GM18519 (cell line): Measurements from ENCODE around the gene ZFAND5.

Experiments
- ATAC-seq: cut with Tn5 transposase; IDR thresholded peaks from one replicate; pipeline ENCODE4 v1.9.1; 2021; ENCODE audit warnings: mild to moderate bottlenecking, moderate library complexity; ENCODE audit not compliant: unreplicated experiment, low FRiP score

Gene ZFAND5

DNA sequence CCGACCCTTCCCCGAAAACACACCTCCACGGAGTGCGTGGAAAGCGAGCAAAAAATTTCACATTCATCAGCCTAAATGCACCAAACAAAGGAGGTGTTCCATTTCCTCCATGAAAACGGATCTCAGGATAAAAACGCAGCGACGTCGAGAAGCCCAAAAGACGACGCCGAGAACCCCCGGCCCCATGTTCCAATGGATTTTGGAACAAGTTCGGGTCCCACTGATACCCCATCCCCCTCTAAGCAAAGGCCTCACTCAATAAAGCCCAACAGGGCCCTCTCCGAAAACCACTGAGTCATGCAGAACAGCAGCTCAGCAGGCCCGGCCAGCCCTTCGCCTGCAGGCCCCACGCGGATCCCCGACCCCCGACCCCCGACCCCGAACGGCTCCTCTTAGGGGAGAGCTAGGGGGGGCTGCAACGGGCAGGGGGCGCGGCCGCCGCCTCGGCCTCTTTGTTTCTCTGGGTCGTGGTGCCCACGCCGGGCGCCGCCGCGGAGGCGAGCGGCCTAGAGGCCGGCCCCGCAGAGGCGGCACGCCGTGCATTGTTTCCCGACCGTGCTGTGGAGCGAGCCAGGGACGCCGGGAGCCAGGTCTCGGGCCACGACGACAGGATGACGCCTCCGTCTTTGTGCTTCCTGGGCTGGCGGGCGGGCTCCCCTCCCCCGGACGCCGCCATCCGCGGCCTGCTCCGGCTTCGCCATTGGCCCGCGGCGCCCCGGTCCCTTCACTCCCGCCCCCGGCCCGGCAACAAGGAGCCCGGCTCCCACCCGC is 915 bp downstream of the ZFAND5 start:
- peak; percentile 20 for ATAC-seq

DNA sequence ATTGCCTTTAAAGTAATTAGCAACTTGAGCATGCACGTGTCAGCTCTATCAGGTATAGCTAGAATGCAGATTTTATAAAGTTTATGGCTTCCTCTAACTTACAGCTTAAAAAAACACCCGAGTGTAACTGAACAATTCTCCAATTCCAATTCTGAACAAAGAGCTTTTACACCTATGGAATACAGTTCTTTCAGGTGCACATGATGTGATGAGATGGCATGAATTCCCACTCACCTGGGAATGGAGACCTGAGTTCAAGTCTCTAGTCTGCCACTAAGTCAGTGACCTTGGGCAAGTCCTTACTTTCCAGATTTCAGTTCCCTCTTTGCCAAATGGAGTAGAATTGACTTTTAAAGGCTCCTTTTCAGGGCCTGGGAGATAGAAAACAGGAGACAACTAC is 1.8 kb downstream of the ZFAND5 start:
- no peak for ATAC-seq

DNA sequence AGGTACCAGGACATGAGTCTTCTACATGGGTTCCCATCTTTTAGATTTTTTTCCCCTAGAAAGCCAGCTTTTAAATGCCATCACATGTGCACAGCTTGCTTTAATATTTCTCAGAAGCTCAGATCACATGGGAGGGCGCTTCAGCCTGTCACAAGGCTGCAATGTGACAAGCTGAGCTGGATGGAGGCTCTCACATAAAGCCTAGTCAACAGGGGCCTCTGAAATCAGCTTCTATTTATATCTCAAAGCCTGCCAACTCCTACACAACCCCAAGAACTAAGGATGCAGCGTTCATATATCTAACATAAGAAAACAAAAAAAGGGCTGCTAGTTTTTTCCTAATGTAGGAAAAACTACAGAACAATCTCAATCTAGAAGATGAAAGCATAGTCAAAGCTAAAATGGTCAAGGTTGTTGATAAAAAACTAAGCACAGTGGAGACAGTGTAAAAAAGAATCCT is 2.3 kb downstream of the ZFAND5 start:
- peak; percentile 43 for ATAC-seq

DNA sequence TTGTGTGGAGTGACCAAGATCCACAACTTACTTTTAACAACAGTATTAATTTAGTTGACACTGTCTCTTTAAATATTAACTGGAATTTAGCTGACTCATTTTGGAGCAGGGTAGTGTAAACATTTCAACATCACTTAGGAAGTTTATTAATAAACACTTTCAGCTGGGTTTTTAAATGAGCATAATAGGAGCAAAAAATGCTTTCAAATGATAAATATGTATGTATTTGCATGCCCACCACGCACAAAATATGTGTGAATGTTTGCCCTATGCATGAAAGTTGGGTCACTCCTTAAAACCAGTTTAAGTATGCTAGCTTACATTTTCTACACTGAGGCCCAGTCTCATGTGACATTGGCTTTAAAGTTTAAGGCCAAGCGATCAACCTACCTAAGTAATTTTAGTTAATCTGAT is 2.9 kb downstream of the ZFAND5 start:
- no peak for ATAC-seq

DNA sequence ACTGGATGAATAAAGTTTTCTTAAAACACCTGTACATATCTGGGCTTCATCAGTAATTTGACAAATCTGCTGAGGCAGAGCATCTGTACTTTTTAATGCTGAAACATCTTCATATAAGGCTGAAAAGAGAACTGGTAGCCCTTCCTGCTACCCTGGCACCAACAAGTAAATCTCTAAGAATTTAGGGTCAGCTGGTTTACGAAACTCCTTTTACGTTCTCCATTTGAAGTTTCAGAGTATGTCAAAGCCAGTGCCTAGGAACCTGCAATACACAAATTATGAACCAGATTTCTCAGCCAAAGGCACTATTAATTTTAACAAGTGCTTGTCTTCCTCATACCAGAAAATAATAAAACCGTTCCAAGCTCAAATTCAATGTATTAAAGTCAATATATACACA is 3.8 kb downstream of the ZFAND5 start:
- no peak for ATAC-seq

DNA sequence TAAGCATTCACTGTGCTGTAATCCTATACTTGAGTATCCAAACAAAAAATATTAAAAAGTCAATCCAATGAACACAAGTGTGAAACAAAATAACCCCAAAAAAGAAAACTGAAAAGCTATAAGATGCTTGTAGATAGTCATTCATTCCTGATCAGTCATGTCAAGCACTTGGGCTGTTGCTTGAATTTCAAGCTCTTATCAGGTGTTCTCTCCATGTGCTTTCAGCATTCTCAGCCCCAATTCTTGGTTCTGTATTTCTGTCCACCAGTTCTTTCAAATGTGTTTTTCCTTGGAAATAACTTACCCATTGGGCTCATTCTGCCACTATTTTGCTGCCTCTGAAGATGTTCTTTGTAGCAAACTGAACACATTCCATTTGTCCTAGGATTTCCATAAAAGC is 4.7 kb downstream of the ZFAND5 start:
- no peak for ATAC-seq

DNA sequence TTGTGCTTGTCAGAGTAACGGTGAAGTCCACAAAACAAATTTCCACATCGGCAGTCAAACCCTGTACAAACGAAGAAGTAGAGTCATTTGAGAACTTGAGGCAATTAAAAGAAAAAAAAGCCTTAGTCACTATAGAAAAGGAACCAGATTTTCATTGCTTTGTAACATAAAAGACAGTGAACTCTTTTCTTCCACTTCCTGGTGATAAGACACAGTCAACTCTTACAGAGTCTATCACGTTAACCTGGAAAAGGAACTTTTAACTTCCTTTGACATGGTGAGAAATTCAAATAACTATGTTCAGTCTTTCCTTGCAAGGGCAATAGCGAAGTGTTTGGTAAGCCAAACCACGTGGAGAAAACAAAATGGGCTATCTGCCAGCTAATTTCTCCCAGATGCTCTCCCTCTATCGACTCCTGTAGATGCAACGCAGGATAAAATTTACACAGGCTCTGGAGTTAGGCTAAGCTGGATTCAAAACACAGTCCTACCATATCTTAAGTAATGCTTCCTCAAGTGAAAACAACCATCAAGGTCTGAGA is 8.9 kb downstream of the ZFAND5 start:
- ATAC-seq, result no peak

DNA sequence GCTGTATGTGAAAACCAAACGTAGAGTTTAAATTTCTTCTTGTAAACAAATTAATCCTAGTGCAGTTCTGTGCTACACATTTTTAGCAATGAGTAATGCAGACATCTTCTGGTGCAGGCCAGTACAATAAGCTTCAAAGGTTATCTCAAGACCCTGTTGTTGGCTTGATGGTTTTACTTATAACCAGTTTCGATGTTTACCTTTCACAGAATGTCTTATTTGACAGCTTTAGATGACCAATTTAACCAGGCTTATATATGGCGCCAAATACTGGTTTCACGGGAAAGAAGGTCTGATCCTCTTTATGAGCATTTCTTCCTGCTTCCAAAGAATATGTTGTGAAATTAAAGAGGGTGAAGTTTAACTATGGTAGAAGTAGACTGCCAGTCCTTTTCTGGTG is 9.9 kb downstream of the ZFAND5 start:
- ATAC-seq, result no peak

DNA sequence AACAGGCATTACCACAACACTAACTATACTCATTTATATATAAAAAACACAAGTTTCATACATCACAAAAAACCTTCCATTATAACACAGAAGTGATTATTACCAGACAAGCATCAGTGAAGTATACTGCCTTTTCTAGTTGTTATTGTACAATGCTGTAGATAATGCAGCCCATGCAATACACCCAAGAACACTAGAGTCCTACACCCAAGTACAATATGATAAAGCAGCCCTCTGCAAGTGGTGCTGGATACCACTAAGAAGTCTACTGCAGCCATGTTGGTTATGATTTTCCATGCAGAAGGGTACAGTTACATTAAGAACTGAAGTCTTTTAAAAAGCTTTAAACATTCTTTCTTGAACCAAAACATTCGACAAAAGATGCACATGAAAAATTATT is 10.3 kb downstream of the ZFAND5 start:
- no peak for ATAC-seq

DNA sequence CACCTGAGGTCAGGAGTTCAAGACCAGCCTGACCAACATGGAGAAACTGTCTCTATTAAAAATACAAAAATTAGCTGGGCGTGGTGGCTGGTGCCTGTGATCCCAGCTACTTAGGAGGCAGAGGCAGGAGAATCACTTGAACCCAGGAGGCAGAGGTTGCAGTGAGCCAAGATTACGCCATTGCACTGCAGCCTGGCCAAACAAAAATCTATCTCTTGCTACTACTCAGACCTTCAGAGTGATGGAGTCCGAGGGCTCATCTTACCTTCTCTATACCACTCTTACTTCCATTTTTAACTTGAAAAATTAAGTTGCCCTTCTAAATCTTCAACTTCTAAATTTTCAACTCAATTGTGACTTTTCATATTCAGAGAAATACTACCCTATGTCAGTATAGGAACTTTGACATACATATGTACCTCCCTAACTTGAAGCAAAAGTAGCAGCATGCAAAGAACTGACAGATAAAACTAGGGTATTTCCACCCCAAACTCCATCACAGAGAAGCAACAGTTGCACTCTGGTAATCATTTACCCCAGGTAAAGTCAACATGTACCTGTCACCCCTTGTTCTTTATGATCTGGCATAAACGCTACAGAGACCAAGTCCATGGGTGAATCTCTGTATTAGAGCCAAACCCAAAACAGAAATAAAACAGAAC is 11.4 kb downstream of the ZFAND5 start:
- ATAC-seq, result no peak

DNA sequence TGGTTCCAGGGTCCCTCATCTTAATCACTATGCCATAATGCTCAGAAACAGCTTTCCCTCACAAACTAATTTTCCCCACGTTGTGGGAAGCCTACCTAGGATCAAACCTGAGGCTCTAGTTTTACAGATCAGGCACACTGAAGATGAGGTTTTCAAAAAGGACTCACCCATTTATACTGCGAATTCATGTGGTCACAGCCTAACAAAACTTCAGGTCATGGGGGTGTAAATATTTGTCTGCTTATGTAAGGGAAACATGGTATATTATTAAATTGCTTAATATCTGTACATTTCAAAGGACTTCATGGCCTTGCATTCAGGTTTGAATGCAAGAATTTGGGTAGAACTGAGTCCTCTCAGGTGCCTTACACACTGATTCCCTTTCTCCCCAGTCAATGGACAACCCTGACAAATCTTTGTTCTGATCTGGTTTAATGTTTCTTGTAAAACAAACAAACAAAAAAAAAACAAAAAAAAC is 12.1 kb downstream of the ZFAND5 start:
- ATAC-seq, result no peak

DNA sequence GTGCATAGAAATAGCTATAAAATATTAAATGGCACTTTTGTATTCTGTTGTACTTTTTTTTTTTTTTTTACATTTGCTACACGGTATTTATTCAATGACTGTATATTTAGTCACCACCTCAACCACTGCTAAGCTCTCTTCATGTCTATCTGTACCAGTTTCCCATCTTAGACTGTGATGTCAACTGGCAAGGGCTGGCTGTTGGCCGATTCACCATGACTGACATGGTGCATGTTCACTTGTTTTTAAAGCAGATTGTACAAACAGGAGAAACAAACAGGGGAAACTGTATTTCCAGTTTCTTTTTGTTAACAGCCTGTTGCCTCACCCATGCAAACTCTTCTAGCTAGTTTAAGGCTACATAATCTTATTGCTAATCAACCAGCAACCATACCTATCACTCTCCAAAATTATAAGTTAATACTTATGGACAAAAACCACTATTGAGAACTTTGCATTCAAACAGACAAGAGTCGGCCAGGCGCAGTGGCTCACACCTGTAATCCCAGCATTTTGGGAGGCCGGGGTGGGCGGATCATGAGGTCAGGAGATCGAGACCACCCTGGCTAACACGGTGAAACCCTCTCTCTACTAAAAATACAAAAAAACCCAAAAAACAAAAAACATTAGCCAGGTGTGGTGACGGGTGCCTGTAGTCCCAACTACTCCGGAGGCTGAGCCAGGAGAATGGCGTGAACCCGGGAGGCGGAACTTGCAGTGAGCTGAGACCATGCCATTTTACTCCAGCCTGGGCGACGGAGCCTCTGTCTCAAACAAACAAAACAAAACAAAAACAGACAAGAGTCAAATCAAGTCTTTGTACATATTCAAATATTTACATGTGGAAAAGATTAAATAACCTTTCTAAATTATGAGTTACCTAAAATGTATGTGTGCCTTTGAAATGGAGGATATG is 13.2 kb downstream of the ZFAND5 start:
- ATAC-seq, result no peak

DNA sequence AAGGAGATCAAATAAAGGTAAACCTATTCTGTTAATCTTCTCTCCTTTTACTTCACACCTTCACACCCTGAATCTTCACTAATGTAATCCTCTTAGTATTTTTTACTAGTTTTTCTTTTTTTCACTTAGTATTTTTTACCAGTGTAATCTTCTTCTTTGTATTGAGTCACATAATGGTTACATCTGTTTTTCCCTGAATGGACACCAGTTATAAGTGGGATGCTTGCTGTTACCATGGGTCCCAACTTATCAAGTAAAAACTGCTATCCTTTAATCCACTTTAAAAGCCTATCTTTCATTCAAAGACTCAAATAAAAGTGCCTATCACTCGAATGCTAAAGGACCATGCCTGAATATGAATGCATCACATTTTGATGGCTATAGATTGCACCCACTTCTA is 15.1 kb downstream of the ZFAND5 start:
- ATAC-seq, result no peak

DNA sequence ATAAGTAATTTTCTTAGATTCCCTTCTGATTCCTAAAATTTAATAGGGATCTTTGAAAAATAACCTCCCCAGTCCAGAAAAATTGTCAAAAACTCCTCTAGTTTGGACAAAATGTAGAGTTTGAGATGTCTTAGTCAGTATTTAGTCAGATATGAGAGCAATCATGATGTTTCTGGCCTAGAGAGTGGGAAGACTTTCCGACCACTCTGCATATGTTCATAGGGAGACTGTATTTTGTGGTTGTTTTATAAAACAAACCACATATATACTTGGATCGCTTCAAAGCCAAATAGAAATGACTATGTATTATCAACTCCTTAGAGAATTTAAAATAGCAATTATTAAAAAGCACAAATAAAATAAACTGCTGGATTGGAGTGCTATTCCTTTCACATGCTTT is 15.8 kb downstream of the ZFAND5 start:
- ATAC-seq, result no peak

DNA sequence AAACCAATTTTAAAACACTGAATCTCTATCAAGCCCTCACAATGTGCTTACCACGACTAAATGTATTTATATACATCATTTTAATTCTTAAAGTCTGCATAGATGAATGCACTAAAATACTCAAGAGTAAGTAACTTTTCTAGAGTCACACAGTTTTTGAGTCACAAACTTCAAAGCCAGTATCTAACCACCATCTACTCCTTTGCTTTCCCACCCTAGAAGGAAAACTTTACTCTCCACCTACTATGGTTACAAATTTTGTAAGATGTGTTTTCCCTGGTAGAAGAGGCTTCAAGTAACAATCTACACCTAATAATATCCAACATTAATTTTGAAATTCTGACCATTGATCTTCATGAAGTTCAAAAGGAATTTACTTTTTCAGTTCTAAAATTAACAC is 18.7 kb downstream of the ZFAND5 start:
- no peak for ATAC-seq

DNA sequence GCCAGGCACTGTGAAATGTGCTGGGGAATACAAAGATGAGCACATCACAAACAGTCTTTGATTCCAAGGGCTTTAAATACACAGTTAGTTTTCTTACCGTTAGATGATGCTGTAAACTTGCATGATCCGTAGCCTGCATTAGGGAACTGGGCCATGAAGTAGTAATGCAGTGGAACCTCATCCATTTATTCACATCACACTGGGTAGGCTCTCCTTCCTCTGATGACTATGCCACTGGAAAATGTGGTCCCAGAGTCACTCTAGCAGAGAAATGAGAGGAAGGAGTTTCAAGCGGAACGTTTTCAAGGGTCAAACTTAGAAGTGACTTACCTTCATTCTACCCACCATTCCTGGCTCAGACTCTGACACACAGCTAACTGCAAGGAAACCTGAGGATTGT is 26.4 kb downstream of the ZFAND5 start:
- no peak for ATAC-seq

DNA sequence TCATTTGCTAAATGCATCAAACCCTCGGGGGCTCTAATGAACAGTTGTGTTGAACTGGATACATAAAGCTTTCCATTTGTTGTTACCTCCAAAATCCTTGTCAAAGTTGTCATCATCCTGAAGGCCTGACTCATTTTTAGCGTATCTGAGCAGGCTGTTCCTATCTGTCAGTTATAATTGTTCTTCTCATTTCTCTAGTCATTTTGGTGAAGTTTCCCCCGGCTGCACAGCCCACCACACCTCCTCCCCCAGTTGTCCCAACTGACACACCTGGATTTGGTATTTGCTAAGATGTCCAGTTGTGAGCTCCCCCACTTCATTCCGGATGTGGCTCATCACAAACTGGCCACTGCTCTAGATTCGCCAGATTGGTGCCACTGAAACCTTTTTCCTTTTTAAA is 27.7 kb downstream of the ZFAND5 start:
- ATAC-seq, result no peak

DNA sequence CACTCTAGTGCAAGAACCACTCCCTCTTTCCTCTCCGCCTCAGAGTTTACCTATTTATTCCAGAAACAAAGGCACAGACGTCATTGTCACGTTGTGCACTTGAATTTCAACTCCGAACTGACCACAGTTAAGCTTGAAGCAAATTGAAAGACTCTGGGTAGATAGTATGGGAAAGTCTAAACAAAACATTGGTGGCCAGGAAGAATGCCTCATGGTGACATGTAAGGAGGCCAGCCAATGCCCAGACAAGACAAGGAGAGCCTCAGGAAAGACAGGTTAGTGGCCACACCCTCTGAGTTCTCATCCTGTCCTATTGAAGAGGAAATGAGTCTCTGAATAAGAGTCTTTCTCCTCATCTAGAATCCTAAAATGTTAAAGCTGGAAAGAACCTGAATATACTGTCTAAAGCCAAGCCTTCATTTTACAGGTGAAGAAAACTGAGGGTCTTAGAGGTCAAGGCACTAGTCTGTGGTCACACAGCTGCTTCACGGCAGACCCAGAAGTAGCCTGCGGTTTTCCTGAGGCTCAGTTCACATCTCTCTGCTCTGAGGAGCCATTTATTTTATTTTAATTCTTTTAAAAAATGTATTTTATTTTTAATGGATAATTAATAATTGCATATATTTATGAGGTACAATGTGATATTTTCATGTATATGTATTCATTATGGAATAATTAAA is 30.2 kb downstream of the ZFAND5 start:
- ATAC-seq, result no peak

DNA sequence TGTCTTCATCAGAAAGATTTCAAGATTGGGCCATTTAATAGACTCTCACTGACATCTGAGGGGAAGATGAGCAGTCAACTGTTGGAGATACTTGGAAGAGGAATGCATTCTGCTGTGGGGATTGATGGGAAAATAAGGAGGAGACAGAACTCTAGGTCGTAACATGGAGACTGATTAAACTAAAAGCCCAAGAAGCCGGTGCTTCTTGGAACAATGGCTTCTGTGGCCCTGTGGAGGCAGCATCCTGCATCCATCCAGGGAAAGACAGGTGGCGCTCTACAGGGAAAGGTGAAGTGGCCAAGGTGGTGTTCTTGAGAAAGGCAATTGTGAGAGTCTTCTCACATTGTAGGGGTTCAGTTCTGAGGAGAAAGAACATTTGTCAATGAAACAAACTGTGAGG is 31.3 kb downstream of the ZFAND5 start:
- ATAC-seq, result no peak

DNA sequence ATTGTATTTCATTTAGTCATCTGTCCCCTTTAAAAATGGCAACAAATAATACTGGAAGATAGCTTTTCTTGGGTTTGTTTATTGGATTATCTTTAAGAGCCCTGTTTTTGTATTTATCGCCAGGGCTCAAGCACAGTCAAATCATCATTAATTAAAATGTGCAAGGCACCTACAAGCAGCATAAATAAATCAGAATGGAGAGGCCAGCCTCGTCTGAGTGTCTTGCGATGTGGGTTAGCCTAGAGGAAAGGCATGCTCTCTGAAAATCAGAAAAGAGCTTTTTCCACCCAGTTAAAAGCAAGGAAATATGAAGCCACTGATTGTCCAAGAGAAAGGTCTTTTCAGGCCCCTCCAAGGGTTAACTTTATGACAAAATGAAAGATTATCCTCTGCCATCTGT is 31.8 kb downstream of the ZFAND5 start:
- ATAC-seq, result no peak
